ENCODE results near the gene HSD17B1.

HSD17B1 gene

DNA sequence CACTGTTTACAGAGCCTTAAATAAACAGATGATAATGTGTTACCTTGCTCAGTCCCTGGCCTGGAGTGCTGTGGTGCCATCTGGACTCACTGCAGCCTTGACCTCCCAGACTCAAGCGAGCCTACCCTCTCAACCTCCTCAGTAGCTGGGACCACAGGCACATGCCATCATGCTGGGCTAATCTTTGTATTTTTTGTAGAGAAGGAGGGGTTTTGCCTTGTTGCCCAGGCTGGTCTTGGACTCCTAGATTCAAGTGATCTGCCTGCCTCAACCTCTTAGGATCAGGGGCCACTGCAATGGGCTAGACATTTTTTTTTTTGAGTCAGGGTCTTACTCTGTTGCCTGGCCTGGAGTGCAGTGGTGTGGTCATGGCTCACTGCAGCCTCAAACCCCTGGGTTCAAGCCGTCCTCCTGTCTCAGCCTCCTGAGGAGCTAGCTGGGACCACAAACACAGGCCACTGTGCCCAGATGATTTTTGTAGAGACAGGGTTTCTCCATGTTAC, 21.7 kb upstream of the HSD17B1 start:
- TF ChIP-seq FOXP2 (optimal IDR thresholded peaks at IDR 0.05; ENCODE audit: borderline replicate concordance, extremely low read depth, extremely low read length, insufficient read depth) = no peak
- no peak for TF ChIP-seq TAF1 (IDR thresholded peaks at IDR 0.05; ENCODE audit: borderline replicate concordance, insufficient read depth, low read length)
- TF ChIP-seq SIN3A (IDR thresholded peaks at IDR 0.05; ENCODE audit: borderline replicate concordance, insufficient read depth, low read length) = no peak
- TF ChIP-seq, protein P1, sequence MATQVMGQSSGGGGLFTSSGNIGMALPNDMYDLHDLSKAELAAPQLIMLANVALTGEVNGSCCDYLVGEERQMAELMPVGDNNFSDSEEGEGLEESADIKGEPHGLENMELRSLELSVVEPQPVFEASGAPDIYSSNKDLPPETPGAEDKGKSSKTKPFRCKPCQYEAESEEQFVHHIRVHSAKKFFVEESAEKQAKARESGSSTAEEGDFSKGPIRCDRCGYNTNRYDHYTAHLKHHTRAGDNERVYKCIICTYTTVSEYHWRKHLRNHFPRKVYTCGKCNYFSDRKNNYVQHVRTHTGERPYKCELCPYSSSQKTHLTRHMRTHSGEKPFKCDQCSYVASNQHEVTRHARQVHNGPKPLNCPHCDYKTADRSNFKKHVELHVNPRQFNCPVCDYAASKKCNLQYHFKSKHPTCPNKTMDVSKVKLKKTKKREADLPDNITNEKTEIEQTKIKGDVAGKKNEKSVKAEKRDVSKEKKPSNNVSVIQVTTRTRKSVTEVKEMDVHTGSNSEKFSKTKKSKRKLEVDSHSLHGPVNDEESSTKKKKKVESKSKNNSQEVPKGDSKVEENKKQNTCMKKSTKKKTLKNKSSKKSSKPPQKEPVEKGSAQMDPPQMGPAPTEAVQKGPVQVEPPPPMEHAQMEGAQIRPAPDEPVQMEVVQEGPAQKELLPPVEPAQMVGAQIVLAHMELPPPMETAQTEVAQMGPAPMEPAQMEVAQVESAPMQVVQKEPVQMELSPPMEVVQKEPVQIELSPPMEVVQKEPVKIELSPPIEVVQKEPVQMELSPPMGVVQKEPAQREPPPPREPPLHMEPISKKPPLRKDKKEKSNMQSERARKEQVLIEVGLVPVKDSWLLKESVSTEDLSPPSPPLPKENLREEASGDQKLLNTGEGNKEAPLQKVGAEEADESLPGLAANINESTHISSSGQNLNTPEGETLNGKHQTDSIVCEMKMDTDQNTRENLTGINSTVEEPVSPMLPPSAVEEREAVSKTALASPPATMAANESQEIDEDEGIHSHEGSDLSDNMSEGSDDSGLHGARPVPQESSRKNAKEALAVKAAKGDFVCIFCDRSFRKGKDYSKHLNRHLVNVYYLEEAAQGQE (IDR thresholded peaks at IDR 0.05; ENCODE audit: insufficient read depth in 1 of 2, low read depth in 2 of 2, low read length in 2 of 2) = no peak
- no peak for TF ChIP-seq POLR2AphosphoS5 (IDR thresholded peaks at IDR 0.05; ENCODE audit: low read depth, low read length)

DNA sequence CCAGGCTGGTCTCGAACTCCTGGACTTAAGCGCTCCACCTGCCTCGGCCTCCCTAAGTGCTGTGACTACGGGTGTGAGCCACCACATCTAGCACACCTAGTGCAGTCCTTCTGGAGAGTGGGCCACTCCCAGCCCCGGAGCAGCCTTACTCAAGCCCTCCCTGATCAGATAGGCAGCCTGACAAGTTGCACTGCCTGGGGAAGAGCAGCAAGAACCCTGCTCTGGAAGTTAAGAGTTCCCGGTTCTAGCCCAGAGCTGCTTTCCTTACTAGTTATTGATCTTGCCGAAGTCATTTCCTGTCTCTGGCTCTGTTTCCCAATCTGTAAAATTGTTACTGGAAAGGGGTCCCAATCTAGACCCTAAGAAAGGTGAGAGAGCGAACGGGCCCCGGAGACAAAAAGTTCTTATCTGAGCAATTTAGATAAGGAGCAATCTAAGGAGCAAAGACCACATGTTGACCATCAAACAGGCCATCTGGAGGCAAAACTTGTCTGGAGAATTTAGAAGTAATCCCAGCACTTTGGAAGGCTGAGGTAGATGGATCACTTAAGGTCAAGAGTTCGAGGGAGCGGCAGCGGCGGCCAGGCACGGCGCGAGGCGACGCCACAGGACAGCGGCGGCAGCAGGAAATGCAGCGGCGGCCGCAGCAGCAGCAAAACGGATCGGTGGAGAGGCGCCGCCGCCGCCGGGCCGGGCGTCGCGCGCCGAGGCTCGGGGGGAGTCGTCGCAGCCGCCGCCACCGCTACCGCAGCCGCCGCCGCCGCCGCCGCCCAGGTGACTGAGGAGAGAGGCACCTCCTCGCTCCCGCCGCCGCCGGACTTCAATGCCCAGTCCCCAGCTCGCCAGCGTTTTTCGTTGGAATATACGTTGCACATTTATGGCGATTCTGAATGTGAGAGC, 21.0 kb upstream of the HSD17B1 start:
- TF ChIP-seq FOXP2 (optimal IDR thresholded peaks at IDR 0.05; ENCODE audit: borderline replicate concordance, extremely low read depth, extremely low read length, insufficient read depth) = peak; percentile 55
- TF ChIP-seq TAF1 (IDR thresholded peaks at IDR 0.05; ENCODE audit: borderline replicate concordance, insufficient read depth, low read length) = no peak

DNA sequence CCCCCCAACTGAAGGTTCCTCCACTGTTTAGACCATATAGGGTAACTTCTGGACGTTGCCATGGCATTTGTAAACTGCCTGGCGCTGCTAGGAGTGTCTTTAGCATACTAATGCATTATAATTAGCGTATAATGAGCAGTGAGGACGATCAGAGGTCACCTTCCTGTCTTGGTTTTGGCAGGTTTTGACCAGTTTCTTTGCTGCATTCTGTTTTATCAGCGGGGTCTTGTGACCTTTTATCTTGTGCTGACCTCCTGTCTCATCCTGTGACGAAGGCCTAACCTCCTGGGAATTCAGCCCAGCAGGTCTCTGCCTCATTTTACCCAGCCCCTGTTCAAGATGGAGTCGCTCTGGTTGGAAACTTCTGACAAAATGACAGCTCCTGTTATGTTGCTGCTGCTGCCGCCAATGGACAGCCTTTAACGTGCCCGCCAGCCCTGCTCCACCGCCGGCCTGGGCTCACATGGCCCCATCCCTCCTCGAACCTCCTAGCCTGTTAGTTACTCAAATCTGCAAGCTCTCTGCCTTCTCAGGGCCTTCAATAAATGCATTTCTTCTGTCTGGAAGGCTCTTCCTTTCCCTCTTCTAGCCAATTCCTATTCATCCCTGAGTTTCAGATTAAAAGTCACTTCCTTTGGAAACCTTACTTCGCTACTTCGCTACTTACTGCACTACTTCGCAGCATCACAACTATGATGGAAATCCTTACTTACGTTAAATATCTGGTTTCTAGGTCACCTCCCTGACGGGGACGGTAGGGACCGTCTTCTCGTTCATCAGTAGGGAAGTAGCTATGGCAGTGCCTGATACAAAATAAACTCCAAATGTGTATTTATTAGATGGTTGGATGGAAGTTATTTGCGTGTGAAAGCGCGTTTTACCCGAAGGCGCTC, 17.3 kb upstream of the HSD17B1 start:
- TF ChIP-seq, protein P1 (IDR thresholded peaks at IDR 0.05; ENCODE audit: insufficient read depth in 1 of 2, low read depth in 2 of 2, low read length in 2 of 2) = no peak
- TF ChIP-seq POLR2AphosphoS5 (IDR thresholded peaks at IDR 0.05; ENCODE audit: low read depth, low read length) (no peak), TAF1 (IDR thresholded peaks at IDR 0.05; ENCODE audit: borderline replicate concordance, insufficient read depth, low read length) (no peak), SIN3A (IDR thresholded peaks at IDR 0.05; ENCODE audit: borderline replicate concordance, insufficient read depth, low read length) (no peak), FOXP2 (optimal IDR thresholded peaks at IDR 0.05; ENCODE audit: borderline replicate concordance, extremely low read depth, extremely low read length, insufficient read depth) (no peak)

DNA sequence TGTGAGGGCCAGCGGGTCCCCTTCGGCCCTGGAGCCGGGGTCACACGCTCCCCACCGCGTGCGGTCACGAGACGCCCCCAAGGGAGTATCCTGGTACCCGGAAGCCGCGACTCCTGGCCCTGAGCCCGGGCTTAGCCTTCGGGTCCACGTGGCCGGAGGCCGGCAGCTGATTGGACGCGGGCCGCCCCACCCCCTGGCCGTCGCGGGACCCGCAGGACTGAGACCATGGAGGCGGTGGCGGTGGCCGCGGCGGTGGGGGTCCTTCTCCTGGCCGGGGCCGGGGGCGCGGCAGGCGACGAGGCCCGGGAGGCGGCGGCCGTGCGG, 16.7 kb upstream of the HSD17B1 start, which contains the start of gene NAGLU:
TSS of gene NAGLU (plus strand) at position 194 of the 324 bp plus-strand sequence. CDS start at position 226, 32 bp downstream.
- peak; percentile 74; the same call in 1 of the 2 replicates for TF ChIP-seq SIN3A (IDR thresholded peaks at IDR 0.05; ENCODE audit: borderline replicate concordance, insufficient read depth, low read length)
- 0 out of 2 replicates have a peak, but pooled peaks have one; percentile 54 for TF ChIP-seq TAF1 (IDR thresholded peaks at IDR 0.05; ENCODE audit: borderline replicate concordance, insufficient read depth, low read length)
- TF ChIP-seq, protein P1 (IDR thresholded peaks at IDR 0.05; ENCODE audit: insufficient read depth in 1 of 2, low read depth in 2 of 2, low read length in 2 of 2) = 0 out of 4 replicates have a peak, but pooled peaks of 1 of the 2 experiments have one; percentile 42
- peak; percentile 68 for TF ChIP-seq POLR2AphosphoS5 (IDR thresholded peaks at IDR 0.05; ENCODE audit: low read depth, low read length)
- TF ChIP-seq FOXP2 (optimal IDR thresholded peaks at IDR 0.05; ENCODE audit: borderline replicate concordance, extremely low read depth, extremely low read length, insufficient read depth) = peak; percentile 85

Measured in PFSK-1 (cell line).